HG03457 (cell line): ENCODE results near the gene RUSC1.
"Not testable (repeated sequence)": the region's sequence is repeated elsewhere in the genome, so short reads cannot be mapped to it uniquely, and the experiment has no call there.

Experiments
- ATAC-seq: cut with Tn5 transposase; IDR thresholded peaks from one replicate; pipeline ENCODE4 v1.9.1; 2021; ENCODE audit warnings: moderate number of reproducible peaks; ENCODE audit not compliant: unreplicated experiment

Gene RUSC1, protein sequence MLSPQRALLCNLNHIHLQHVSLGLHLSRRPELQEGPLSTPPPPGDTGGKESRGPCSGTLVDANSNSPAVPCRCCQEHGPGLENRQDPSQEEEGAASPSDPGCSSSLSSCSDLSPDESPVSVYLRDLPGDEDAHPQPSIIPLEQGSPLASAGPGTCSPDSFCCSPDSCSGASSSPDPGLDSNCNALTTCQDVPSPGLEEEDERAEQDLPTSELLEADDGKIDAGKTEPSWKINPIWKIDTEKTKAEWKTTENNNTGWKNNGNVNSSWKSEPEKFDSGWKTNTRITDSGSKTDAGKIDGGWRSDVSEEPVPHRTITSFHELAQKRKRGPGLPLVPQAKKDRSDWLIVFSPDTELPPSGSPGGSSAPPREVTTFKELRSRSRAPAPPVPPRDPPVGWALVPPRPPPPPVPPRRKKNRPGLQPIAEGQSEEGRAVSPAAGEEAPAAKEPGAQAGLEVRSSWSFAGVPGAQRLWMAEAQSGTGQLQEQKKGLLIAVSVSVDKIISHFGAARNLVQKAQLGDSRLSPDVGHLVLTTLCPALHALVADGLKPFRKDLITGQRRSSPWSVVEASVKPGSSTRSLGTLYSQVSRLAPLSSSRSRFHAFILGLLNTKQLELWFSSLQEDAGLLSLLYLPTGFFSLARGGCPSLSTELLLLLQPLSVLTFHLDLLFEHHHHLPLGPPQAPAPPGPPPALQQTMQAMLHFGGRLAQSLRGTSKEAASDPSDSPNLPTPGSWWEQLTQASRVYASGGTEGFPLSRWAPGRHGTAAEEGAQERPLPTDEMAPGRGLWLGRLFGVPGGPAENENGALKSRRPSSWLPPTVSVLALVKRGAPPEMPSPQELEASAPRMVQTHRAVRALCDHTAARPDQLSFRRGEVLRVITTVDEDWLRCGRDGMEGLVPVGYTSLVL

DNA sequence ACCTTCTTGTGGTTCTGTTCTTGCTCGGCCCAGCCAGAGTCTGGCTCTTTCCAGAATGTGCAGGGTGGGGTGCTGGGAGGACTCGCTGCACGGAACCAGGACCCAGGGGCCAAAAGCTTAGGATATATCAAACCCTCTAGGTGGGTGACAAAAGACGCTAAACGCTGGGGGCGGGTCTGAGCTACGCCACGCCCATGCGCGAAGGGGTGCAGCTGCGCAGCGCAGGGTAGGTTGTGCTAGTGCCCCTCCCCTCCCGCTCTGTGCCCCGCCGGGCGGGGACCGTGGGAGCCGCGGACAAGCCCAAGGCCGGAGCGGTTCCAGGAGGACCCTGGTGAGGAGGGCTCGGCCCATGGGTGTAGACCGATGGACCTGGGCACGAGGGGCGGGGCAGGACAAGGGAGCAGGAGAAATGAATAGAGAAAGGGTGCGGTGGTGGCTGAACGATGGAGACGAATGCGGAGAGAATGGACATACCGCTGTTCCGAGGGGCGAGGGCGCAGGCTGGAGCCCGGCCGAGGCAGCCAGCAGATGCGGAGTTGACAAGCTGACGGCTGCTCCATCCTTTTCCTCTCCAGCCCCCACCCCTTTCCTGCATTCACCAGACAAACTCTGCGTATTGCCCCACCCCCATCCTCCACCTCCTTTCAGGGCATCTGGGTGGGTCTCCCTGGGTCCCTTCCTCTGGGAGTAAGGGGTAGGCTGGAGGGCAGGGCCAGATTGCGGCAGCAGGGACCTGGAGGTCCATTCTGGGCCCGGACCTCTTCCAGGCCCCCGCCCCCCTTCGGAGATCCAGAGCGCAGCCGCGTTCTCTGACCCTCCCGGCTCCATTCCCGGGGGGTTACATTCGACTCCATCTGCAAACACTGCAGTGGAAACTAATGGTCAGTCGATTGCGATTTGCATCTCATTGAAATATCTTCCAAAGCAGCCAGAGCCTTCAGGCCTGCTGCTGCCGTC, at the start of gene RUSC1:
Gene RUSC1 (plus strand): TSS at position 234 of the 957 bp plus-strand sequence. CDS start 880 bp downstream, outside the sequence.
- ATAC-seq: no peak

- peak; percentile 23 for ATAC-seq
Observed at GRCh38 chr1:155272466-155273342, 48.0 kb upstream of the RUSC1 start.

GRCh38 chr1:155273343-155274245, 47.1 kb upstream of the RUSC1 start, which contains the start of gene CLK2:
Gene CLK2, minus strand, starts transcription at chr1:155273504. Its CDS starts 2,527 bp downstream, at chr1:155270977.
- peak; percentile 54 for ATAC-seq

DNA sequence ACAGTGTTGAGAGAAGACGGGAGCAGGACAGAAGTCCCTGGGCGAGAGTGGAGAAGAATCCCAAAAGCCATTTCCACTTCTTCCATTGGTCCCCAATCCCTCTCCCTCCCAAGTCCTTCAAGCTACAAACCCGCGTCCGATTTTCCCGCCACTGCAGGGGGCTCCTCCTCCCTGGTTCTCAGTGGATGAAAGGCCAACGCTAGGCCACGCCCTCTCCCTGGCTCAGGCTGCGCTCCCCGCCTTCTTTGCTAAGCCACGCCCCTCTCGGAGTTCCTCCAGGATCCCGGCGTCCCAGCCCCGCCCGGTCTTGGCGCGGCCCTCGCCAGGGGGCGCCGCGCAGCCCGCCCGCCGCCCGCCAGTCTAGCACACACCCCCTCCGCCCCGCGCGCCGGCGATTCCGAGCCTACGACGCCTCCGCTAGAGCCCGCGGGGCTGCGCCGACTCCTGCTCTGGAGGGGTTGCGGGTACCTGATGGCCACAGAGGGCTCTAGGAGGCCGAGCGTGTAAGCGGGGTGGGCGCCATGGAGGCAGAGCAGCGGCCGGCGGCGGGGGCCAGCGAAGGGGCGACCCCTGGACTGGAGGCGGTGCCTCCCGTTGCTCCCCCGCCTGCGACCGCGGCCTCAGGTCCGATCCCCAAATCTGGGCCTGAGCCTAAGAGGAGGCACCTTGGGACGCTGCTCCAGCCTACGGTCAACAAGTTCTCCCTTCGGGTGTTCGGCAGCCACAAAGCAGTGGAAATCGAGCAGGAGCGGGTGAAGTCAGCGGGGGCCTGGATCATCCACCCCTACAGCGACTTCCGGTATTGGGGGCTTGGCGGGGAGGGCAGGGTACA, 43.4 kb upstream of the RUSC1 start, which contains the start of gene HCN3:
Gene HCN3 (plus strand): TSS at position 394 of the 832 bp plus-strand sequence. CDS start 128 bp downstream, at position 522.
- peak; percentile 55 for ATAC-seq

- ATAC-seq: no peak
Observed at GRCh38 chr1:155277902-155278688, 42.6 kb upstream of the RUSC1 start.

- ATAC-seq: no peak
Observed at GRCh38 chr1:155278689-155279160, 42.0 kb upstream of the RUSC1 start.

DNA sequence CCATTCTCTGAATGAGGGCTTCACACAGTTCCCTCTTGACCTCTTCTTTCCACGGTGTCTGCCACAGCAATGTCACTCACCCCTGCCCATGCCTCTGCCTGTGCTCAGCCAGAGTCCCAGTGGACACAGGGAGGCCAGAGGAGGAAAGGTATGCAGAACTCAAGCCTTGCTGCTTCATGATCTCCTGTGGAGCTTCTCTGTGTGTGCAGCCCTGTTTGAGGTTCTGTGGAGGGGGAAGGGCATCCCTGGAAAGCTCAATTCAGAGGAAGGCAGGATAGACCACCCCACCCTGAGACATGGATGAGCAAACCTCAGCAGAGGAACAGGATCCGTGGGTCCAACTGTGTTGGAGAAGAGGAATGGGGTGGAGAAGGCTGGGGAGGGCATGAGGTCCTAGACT, 41.4 kb upstream of the RUSC1 start:
- no peak for ATAC-seq

- no peak for ATAC-seq
Observed at GRCh38 chr1:155282488-155283091, 38.1 kb upstream of the RUSC1 start.

GRCh38 chr1:155284476-155284875, 36.2 kb upstream of the RUSC1 start:
- ATAC-seq: no peak

DNA sequence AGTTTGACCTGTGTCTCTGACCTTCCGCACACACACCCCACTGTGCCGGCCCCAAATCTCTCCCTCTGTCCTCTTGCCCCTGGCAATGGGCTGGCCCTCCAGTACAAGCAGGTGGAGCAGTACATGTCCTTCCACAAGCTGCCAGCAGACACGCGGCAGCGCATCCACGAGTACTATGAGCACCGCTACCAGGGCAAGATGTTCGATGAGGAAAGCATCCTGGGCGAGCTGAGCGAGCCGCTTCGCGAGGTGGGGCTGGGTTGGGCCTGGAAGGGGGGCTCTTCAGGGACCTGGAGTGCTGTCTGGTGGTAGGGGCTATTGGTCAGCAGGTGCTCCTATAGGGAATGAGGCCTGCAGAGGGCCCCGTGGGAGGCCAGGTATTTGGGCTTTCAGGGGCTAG, 35.6 kb upstream of the RUSC1 start:
- ATAC-seq: no peak

GRCh38 chr1:155285631-155286044, 35.1 kb upstream of the RUSC1 start:
- ATAC-seq: no peak

- no peak for ATAC-seq
Observed at GRCh38 chr1:155286544-155286943, 34.1 kb upstream of the RUSC1 start.

GRCh38 chr1:155287987-155288543, 32.6 kb upstream of the RUSC1 start:
- no peak for ATAC-seq

DNA sequence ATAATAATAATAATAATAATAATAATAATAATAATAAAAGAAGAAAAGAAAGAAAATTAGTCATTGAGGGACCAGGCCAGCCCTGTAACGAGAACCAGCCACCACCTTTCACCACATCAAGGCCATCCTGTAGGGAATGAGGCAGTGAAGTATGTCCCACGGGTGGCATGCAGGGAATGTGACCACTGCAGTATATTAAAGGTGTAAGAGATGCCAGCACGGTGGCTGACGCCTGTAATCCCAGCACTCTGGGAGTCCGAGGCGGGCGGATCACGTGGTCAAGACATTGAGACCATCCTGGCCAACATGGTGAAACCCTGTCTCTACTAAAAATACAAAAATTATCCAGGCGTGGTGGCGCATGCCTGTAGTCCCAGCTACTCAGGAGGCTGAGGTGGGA, 29.7 kb upstream of the RUSC1 start:
- ATAC-seq: not testable (repeated sequence)

DNA sequence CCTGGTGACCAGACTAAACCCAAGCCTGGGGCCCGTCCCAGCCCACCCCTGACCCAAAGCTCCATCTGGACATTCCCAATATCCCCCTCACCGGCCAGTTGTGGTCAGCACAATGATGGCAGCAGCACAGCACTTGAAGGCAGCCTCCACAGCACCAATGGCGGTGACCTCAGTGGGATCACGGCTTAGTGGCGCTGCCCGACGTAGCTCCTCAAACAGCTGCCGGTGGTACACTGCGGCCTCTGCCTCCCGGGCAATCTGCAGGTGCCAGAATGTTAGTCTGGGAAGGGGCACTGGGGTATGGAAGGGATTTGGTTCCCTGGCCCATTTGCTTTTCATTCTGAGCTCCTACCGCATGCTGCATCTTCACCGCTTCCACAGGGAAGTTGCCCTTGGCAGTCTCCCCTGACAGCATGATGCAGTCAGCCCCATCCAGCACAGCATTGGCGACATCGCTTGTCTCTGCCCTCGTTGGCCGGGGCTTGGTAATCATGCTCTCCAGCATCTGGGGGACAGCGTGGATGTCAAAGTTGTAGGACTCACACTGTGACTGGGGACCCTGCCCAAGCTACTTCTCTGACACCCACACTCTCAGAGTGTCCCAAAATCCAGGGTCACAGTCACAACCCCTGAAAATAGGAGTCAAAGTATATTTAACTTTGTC, 27.5 kb upstream of the RUSC1 start:
- ATAC-seq: no peak
